Measurements from ENCODE around the gene CACNA2D1. TPM values are rescaled to one million over a fixed set of nuclear protein-coding genes. Genes with fewer than 3 reads are reported as not detected.

Gene CACNA2D1
- polyA plus RNA-seq, 2 of the 4 experiments (the other 2 are of a cell fraction), result 18.0 to 32.9 TPM

GRCh38 chr7:82449910-82450309 lies 6.3 kb upstream of the CACNA2D1 start (continued):
- no peak for TF ChIP-seq CTCF (IDR thresholded peaks at IDR 0.05)
- no peak for TF ChIP-seq SMC3 (IDR thresholded peaks at IDR 0.05)
- no peak for TF ChIP-seq NFE2L2 (conservative IDR thresholded peaks at IDR 0.05; ENCODE audit: low read length)
- TF ChIP-seq CHD2 (IDR thresholded peaks at IDR 0.05; ENCODE audit: low read length, partially characterized antibody), result no peak

GRCh38 chr7:82446897-82447296 lies 3.3 kb upstream of the CACNA2D1 start:
- H3K27ac ChIP-seq, result no peak overlapping the region
- H3K4me3 ChIP-seq, result no peak overlapping the region
- FAIRE-seq (no peak), DNase-seq (ENCODE audit: low read depth in 1 of 2, low spot score in 1 of 2) (no peak), ATAC-seq (no peak)
- TF ChIP-seq ESRRA (IDR thresholded peaks at IDR 0.05; ENCODE audit: borderline replicate concordance, low read length), result no peak
- no peak for TF ChIP-seq FOSL2 (IDR thresholded peaks at IDR 0.05)
- TF ChIP-seq FOSL2 (CRISPR knock-in tag; IDR thresholded peaks at IDR 0.05), result peak; percentile 56; the same call in 1 of the 2 replicates
- TF ChIP-seq FOSB (CRISPR knock-in tag; IDR thresholded peaks at IDR 0.05), result no peak
- POLR2A ChIA-PET, result no interaction called here
- CTCF ChIA-PET, result no interaction called here
- H3K4me2 ChIP-seq, result no peak overlapping the region
- H3K4me1 ChIP-seq, result peaks cover 6% of the 10 kb centered on the region; the same call in 2 of the 3 replicates
- H3K9me3 ChIP-seq, result no peaks in the 10 kb centered on the region

- Histone ChIP-seq H3K27ac (no peak overlapping the region), H3K4me2 (no peak overlapping the region)
Observed at GRCh38 chr7:82445271-82445670, 1.7 kb upstream of the CACNA2D1 start.

More at GRCh38 chr7:82445271-82445670, 1.7 kb upstream of the CACNA2D1 start:
- no peak for TF ChIP-seq RCOR1 (IDR thresholded peaks at IDR 0.05; ENCODE audit: low read depth, low read length)
- no peak for TF ChIP-seq FOXS1 (CRISPR knock-in tag; IDR thresholded peaks at IDR 0.05)
- no peak for TF ChIP-seq CEBPB (IDR thresholded peaks at IDR 0.05)
- no peak for TF ChIP-seq BCL3 (IDR thresholded peaks at IDR 0.05)
- no peak for TF ChIP-seq HMGXB4 (CRISPR knock-in tag; IDR thresholded peaks at IDR 0.05; ENCODE audit: borderline replicate concordance)
- TF ChIP-seq ZFP36 (IDR thresholded peaks at IDR 0.05; ENCODE audit: borderline replicate concordance, partially characterized antibody), result no peak
- TF ChIP-seq NPAS2 (CRISPR knock-in tag; IDR thresholded peaks at IDR 0.05; ENCODE audit: borderline replicate concordance), result no peak
- TF ChIP-seq KDM5A (IDR thresholded peaks at IDR 0.05), result no peak
- no peak for TF ChIP-seq JUN (IDR thresholded peaks at IDR 0.05)
- no peak for TF ChIP-seq ATOH8 (CRISPR knock-in tag; IDR thresholded peaks at IDR 0.05; ENCODE audit: low read depth)
- no peak for TF ChIP-seq RNF2 (IDR thresholded peaks at IDR 0.05; ENCODE audit: borderline replicate concordance, low read depth)
- no peak for TF ChIP-seq HOXB13 (CRISPR knock-in tag; IDR thresholded peaks at IDR 0.05; ENCODE audit: low read depth)
- TF ChIP-seq HOXB5 (CRISPR knock-in tag; IDR thresholded peaks at IDR 0.05), result no peak
- H3K4me3 ChIP-seq, result no peak overlapping the region
- ATAC-seq, result no peak
- ChIA-PET CTCF (interaction anchor here (0.8 kb wide), 1 partner anchor 187 kb away, joined by 3 read pairs; no protein-coding TSS in a partner anchor), POLR2A (no interaction called here)
- peaks cover 20% of the 10 kb centered on the region for H3K4me1 ChIP-seq
- no peak for FAIRE-seq
- H3K9me3 ChIP-seq, result no peaks in the 10 kb centered on the region
- no peak for DNase-seq (ENCODE audit: low read depth in 1 of 2, low spot score in 1 of 2)
- WGBS (ENCODE audit: missing lambda C conversion rate), result 91% methylated on average over 3 of the region's 3 CpGs
